Stimulated activated CD4-positive, alpha-beta T cell treated with anti-CD3 and anti-CD28 coated beads, Interleukin-1b, Interleukin-23, amount 100 ng/mL, for 48 hours (primary cell): ENCODE results near the gene IFT74.

Experiments
- DNase-seq: peaks from one replicate; pipeline ENCODE4 v3.0.0-alpha.2; 2020

Gene IFT74

GRCh38 chr9:26975728-26976707 lies 19.8 kb downstream of the IFT74 start:
- no peak for DNase-seq

- no peak for DNase-seq
These were observed 27.1 kb downstream of the IFT74 start for GRCh38 chr9:26983340-26983739.

GRCh38 chr9:26995810-26996209 lies 39.6 kb downstream of the IFT74 start:
- DNase-seq = no peak

GRCh38 chr9:27003426-27004077 lies 47.3 kb downstream of the IFT74 start:
- DNase-seq = no peak

GRCh38 chr9:27005491-27005890 lies 49.3 kb downstream of the IFT74 start, which contains the start of gene LRRC19:
TSS of gene LRRC19 (minus strand) at chr9:27005672. CDS start at chr9:26999694, 5,978 bp downstream.
- DNase-seq = no peak

GRCh38 chr9:27019589-27019988 lies 63.4 kb downstream of the IFT74 start:
- DNase-seq = no peak

GRCh38 chr9:27022920-27023319 lies 66.7 kb downstream of the IFT74 start:
- no peak for DNase-seq

- no peak for DNase-seq
These were observed 73.0 kb downstream of the IFT74 start for GRCh38 chr9:27029186-27029585.

GRCh38 chr9:27033815-27034403 lies 77.7 kb downstream of the IFT74 start:
- DNase-seq = peak; percentile 37

- no peak for DNase-seq
These were observed 81.3 kb downstream of the IFT74 start for GRCh38 chr9:27037499-27037898.

GRCh38 chr9:27041746-27042145 lies 85.5 kb downstream of the IFT74 start:
- no peak for DNase-seq

- DNase-seq = no peak
These were observed 86.3 kb downstream of the IFT74 start for GRCh38 chr9:27042476-27042875.

- no peak for DNase-seq
These were observed 87.0 kb downstream of the IFT74 start for GRCh38 chr9:27043176-27043575.

GRCh38 chr9:27047136-27047535 lies 90.9 kb downstream of the IFT74 start:
- no peak for DNase-seq

- DNase-seq = no peak
These were observed 97.3 kb downstream of the IFT74 start for GRCh38 chr9:27053369-27054022.

GRCh38 chr9:27054125-27054524 lies 97.9 kb downstream of the IFT74 start:
- no peak for DNase-seq

GRCh38 chr9:27054841-27055240 lies 98.6 kb downstream of the IFT74 start:
- DNase-seq = no peak

- DNase-seq = no peak
These were observed 103.2 kb downstream of the IFT74 start for GRCh38 chr9:27059412-27059811.

GRCh38 chr9:27059907-27060306 lies 103.7 kb downstream of the IFT74 start:
- DNase-seq = no peak

- DNase-seq = no peak
These were observed 109.1 kb downstream of the IFT74 start for GRCh38 chr9:27065288-27065687.

GRCh38 chr9:27073841-27074728 lies 117.9 kb downstream of the IFT74 start:
- no peak for DNase-seq

- DNase-seq = no peak
These were observed 122.5 kb downstream of the IFT74 start for GRCh38 chr9:27078685-27079084.
